GM18517 (cell line): ENCODE data around the gene MED19.
"Not testable (repeated sequence)": the region's sequence is repeated elsewhere in the genome, so short reads cannot be mapped to it uniquely, and the experiment has no call there.

Experiments
- ATAC-seq: cut with Tn5 transposase; IDR thresholded peaks from one replicate; pipeline ENCODE4 v1.9.1; 2021; ENCODE audit warnings: mild to moderate bottlenecking, moderate library complexity; ENCODE audit not compliant: unreplicated experiment

The MED19 gene

GRCh38 chr11:57705432-57705831, 6.6 kb downstream of the MED19 start:
- ATAC-seq: not testable (repeated sequence)

- no peak for ATAC-seq
Observed at GRCh38 chr11:57704932-57705331, 7.1 kb downstream of the MED19 start.

- ATAC-seq: no peak
Observed at GRCh38 chr11:57703341-57703740, 8.7 kb downstream of the MED19 start.

DNA sequence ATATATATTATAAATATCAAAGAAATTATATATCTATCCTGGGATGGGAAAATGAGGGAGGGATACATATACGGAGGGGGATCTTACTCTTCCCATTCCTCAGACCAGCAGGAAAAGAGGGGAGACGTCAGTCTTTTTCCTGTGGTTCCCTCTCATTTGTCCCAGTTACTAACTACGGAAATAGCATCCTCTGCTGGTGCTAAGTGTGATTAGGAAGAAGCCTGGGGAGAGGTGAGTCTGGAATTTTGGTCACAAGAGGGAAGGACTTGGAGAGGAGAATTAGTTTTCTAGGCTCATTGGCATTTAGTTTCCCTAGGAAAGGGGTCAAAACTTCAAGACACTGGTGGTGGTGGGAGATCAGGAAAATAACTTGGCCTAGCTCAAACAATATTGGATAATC, 11.6 kb downstream of the MED19 start:
- no peak for ATAC-seq

DNA sequence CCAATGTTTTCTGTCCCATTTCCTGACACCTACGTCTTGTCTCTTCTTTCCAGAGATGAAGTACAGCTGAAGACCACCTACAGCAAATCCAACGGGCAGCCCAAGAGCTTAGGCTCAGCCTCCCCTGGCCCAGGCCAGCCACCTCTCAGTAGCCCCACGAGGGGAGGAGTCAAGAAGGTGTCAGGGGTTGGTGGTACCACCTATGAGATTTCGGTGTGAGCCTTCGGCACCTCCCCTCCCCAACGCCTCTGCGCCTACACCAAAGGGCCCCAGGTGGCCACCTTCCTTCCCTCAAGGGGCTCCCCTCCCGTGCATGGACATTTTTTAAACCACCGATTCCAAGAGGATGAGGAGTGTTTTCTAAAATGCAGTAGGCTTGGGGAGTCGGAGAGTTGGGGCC, 12.2 kb downstream of the MED19 start:
- no peak for ATAC-seq

DNA sequence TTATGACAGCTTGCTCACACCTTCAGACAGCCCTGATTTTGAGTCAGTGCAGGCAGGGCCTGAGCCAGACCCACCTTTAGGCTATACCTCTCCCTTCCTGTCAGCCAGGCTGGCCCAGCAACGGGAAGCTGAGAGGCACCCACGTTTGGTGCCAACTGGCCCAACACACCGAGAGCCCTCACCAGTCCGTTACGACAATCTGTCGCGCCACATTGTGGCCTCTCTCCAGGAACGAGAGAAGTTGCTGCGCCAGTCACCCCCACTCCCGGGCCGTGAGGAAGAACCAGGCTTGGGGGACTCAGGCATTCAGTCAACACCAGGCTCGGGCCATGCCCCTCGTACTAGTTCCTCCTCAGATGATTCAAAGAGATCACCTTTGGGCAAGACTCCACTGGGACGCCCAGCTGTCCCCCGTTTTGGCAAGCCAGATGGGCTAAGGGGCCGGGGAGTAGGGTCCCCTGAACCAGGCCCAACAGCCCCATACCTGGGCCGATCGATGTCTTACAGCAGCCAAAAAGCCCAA, 13.1 kb downstream of the MED19 start:
- no peak for ATAC-seq

DNA sequence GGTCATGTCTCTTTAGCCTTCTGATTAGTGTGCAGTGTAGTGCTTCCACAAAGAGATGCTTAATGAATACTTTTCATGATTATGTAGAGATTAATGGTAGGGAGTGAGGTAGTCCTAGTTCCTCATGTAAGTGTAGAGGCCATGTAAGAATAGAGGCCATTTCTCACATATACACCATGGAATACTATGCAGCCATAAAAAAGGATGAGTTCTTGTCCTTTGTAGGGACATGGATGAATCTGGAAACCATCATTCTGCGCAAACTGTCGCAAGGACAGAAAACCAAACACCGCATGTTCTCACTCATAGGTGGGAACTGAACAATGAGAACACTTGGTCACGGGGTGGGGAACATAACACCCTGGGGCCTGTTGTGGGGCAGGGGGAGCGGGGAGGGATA, 21.5 kb downstream of the MED19 start:
- not testable (repeated sequence) for ATAC-seq

DNA sequence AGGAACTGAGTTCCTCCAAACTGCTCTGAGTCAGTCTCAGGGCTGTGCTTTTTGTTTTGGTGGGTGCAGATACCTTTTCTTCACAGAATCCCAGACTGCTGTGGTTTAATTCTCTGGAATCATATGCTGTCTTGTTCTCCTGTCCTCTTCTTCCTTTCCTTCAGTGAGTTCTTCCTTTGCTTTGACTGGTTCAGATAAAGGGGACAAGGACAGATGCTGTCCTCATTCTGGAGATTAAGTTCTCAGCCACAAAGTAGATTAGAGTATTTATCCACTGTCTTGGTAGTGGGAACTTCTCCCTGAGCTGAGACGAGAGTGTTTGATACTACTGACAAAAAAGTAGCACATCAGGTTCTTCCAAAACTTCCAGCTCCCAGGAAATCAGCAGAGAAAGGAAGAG, 30.8 kb downstream of the MED19 start:
- no peak for ATAC-seq

- no peak for ATAC-seq
Observed at GRCh38 chr11:57680552-57680874, 31.5 kb downstream of the MED19 start.

GRCh38 chr11:57679396-57679795, 32.6 kb downstream of the MED19 start:
- ATAC-seq: no peak

GRCh38 chr11:57675176-57675941, 36.7 kb downstream of the MED19 start:
- no peak for ATAC-seq

- ATAC-seq: no peak
Observed at GRCh38 chr11:57674251-57674650, 37.8 kb downstream of the MED19 start.

DNA sequence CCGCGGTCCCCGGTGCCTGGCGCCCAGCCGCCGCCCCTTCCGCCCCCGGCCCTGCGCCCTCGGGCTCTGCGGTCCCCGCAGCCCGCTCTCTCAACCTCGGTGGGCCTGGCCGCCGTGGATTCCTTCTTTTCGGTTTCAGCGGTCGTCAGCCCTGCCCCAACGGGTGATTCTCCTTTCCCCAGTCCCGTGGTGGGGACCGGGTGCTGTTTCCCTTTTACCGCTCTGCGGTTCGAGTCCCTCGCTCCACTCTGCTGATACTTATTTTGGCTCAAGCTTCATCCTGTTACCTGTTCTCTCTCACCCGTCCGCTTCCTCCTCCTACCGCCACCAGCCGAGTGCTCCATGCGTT, 43.6 kb downstream of the MED19 start:
- ATAC-seq: peak; percentile 8

- ATAC-seq: peak; percentile 81
Observed at GRCh38 chr11:57667736-57668433, 44.1 kb downstream of the MED19 start, which contains the start of gene ZDHHC5. Gene ZDHHC5 (plus strand): TSS chr11:57668114. CDS start chr11:57673091, 4,977 bp downstream.

DNA sequence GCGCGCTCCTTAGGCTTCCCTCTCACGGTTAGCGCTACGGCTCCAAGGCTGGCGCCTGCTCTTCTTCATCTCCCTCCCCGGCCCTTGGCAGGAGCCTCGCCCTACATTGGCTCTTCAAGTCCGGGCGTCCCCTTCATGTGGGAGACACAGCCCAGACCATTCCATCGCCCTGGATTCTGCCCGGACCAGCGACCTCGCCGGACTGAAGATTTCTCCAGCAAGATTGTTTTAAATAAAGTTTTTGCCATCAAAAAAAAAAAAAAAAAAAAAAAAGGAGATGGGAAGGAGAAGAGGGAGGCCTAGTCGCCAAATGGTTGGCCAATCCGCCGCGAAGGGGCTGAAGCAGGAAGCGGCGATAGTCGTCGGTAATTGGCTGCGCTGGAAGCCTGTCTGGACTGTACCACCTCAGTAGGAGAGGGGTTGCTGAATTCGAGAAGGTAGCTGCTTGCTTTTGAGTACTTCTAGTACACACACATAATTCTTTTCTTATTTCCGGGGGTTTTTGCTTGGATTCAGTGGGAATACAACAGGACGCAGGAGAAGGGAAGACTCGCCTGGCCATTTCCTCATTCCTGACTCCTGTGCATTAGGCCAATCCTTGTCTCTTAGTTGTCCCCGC, 44.8 kb downstream of the MED19 start:
- peak; percentile 73 for ATAC-seq

DNA sequence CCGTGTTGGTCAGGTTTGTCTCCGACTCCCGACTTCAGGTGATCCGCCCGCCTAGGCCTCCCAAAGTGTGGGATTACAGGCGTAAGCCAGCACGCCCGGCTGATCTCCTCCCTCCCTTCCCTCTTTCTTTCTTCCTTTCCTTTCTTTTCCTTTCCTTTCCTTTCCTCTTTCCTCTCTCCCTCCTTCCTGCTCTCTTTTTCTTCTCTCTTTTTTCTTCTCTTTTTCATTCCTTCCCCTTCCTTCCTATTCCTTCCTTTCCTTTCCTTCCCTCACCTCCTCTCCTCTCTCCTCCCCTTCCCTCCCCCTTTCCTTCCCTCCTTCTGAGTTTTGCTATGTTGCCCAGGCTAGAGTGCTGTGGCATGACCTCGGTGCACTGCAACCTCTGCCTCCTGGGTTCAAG, 48.0 kb downstream of the MED19 start:
- no peak for ATAC-seq

GRCh38 chr11:57662893-57663292, 49.1 kb downstream of the MED19 start:
- ATAC-seq: no peak

- ATAC-seq: no peak
Observed at GRCh38 chr11:57659669-57660068, 52.3 kb downstream of the MED19 start.

- no peak for ATAC-seq
Observed at GRCh38 chr11:57658023-57658361, 54.0 kb downstream of the MED19 start.

DNA sequence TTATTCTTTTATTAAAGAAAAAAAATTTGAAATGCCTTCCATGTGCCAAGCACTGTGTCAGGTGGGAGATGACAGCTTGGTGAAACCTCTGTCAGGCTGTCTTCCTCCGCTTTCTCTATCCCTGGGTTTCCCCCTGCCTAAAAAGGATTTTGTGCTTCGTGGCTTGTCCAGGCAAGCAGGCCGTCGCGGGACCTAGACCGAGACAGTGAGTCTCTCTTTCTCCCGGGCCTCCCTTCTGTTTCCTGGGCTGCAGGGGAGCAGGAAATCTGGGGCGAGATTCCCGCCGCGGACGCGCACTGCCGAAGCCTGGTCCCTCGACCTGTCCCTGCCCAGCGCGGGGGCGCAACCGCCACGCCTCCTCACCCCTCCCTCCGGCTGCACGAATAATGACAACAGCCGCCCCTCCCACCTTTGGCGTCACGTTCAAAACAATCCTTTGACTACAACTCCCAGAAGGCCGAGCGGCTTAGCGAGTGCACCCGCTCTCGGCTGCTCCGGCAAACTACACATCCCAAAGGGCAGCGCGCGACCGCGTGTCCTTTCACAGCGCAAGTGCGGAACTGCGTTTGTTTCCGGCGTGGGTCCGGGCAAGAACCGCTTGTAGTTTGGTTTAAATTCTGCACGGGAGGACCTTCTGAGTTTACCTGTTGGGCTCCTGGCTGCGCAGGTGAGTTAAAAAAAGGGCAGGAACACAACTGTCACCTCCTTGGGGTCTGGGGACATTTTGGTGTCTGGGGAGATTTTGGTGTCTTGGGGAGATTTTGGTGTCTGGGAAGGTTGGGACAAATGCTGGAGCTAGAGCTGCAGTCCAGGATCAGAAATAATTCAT, 54.6 kb downstream of the MED19 start, which contains the start of gene CLP1:
Gene CLP1 (plus strand): TSS at position 569 of the 829 bp plus-strand sequence. CDS start 1,715 bp downstream, outside the sequence.
- ATAC-seq: peak; percentile 99

DNA sequence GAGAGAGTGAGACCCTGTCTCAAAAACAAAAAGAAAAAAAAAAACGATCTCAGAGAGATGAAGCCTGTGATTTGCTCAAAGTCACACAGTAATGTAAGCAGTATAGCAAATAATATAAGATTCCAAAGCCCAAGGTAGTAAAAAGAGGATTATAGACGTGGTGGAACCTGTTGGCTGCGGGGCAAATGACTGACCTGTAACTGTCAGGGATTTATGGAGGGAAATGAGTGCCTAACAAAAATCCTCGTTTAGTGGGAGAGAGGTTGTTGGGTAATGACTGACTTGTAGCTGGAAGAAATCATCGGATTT, 55.2 kb downstream of the MED19 start:
- ATAC-seq: no peak
